ENCODE results near the gene RAI1. TPM values are rescaled to one million over a fixed set of nuclear protein-coding genes. Genes with fewer than 3 reads are reported as not detected.
"Not testable (repeated sequence)": the region's sequence is repeated elsewhere in the genome, so short reads cannot be mapped to it uniquely, and the experiment has no call there.

RAI1 gene
- total RNA-seq, 1 donor from 2014 or later, result 31.1 TPM

DNA sequence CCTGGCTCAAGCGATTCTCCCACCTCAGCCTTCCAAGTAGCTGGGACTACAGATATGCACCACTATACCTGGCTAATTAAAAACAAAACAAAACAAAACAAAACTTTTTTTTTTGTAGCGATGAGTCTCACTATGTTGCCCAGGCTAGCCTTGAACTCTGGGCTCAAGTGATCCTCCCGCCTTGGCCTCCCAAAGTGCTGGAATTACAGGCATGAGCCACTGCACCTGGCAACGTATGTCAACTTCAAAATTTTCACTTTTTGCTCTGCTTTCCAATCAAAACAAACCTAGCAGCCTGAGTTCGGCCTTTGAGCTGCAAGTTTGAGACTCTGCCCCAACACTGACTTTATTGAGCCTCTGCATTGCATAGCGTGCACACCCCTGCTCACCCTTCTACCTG lies 4.5 kb upstream of the RAI1 start:
- Histone ChIP-seq H3K27ac (no peak overlapping the region), H3K4me1 (peaks cover 14% of the 10 kb centered on the region), H3K9me3 (no peaks in the 10 kb centered on the region), H3K4me3 (no peak overlapping the region), H3K36me3 (no peaks in the 10 kb centered on the region), H3K27me3 (ENCODE audit: low read depth) (no peaks in the 10 kb centered on the region)
- intact Hi-C loops (cut with DNase I), result no loop called here
- ATAC-seq (no peak), DNase-seq (no peak)
- TF ChIP-seq, protein P1, sequence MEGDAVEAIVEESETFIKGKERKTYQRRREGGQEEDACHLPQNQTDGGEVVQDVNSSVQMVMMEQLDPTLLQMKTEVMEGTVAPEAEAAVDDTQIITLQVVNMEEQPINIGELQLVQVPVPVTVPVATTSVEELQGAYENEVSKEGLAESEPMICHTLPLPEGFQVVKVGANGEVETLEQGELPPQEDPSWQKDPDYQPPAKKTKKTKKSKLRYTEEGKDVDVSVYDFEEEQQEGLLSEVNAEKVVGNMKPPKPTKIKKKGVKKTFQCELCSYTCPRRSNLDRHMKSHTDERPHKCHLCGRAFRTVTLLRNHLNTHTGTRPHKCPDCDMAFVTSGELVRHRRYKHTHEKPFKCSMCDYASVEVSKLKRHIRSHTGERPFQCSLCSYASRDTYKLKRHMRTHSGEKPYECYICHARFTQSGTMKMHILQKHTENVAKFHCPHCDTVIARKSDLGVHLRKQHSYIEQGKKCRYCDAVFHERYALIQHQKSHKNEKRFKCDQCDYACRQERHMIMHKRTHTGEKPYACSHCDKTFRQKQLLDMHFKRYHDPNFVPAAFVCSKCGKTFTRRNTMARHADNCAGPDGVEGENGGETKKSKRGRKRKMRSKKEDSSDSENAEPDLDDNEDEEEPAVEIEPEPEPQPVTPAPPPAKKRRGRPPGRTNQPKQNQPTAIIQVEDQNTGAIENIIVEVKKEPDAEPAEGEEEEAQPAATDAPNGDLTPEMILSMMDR (IDR thresholded peaks at IDR 0.05), result no peak

DNA sequence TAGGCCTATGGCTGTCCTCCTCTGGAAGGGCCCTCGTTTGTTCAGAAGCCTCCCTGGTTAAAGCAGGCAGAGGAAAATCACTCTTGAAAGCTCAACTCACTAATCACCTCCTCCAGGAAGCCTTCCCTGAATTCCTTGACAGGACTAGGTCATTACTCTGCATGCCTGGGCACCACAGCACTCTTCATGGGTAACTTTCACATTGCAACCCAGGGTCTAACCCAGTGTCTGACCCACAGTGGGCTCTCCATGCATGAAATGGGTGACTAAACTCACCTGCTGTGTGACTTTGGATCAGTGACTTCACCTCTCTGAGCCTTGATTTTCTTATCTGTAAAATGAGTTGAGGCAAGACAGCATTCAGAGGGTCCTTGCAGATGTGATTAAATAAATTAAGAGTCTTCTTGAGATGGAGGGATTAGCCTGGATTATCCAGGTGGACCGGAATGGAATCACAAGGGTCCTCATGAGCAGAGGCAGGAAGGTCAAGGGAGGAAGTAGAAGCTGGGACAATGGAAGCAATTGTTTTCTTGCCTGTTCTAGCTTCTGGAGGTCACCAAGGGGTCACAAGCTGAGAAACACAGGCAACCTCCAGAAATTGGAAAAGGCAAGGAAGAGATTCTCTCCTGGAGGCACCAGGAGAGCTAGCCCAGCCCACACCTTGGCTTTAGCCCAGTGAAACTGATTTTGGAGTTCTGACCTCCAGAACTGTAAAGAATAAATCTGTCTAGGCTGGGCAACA lies 3.8 kb upstream of the RAI1 start:
- ATAC-seq (no peak), DNase-seq (no peak)
- Histone ChIP-seq H3K4me3 (no peak overlapping the region), H3K36me3 (no peaks in the 10 kb centered on the region), H3K27ac (no peak overlapping the region), H3K4me1 (peaks cover 6% of the 10 kb centered on the region), H3K9me3 (no peaks in the 10 kb centered on the region), H3K27me3 (ENCODE audit: low read depth) (no peaks in the 10 kb centered on the region)
- TF ChIP-seq, protein P1 (IDR thresholded peaks at IDR 0.05), result no peak
- intact Hi-C loops (cut with DNase I), result no loop called here

DNA sequence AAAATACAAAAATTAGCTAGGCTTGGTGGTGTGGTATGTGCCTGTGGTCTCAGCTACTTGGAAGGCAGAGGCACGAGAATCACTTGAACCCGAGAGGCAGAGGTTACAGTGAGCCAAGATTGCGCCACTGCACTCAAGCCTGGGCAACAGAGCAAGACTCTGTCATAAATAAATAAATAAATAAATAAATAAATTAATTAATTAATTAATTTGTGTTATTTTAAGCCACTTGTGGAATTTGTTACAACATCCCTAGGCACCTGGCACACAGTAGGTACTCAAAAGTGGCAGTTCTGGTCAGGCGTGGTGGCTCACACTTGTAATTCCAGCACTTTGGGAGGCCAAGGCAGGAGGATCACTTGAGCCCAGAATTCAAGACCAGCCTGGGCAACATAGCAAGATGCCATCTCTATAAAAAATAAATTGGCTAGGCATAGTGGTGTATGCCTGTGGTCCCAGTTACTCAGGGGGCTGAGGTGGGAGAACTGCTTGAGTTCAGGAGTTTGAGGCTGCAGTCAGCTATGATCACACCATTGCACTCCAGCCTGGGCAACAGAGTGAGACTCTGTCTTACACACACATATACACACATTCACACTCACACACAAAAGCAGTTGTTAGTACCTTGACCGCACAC lies 3.1 kb upstream of the RAI1 start:
- H3K4me1 ChIP-seq; H3K27me3 ChIP-seq (ENCODE audit: low read depth); H3K4me3 ChIP-seq; H3K9me3 ChIP-seq; H3K36me3 ChIP-seq; H3K27ac ChIP-seq; DNase-seq; intact Hi-C loops (cut with DNase I); ATAC-seq: not testable (repeated sequence)

DNA sequence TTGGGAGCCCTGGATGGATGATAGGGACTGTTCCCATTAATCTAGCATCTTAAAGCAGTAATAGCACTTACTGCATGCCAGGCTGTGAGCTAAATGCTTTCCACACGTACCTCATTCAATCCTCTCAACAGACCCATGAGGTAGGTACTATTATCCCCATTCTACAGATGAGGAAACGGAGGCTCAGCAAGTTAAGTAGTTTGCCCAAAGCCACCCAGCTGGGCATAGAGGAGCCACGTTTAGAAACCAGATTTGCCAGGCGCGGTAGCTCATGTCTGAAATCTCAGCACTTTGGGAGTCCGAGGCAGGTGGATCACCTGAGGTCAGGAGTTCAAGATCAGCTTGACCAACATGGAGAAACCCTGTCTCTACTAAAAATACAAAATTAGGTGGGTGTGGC lies 2.0 kb upstream of the RAI1 start:
- H3K4me1 ChIP-seq, result peaks cover 12% of the 10 kb centered on the region
- H3K9me3 ChIP-seq, result no peaks in the 10 kb centered on the region
- H3K4me3 ChIP-seq, result no peak overlapping the region
- ATAC-seq (no peak), DNase-seq (no peak)
- H3K36me3 ChIP-seq, result no peaks in the 10 kb centered on the region
- intact Hi-C loops (cut with DNase I), result no loop called here
- H3K27ac ChIP-seq, result no peak overlapping the region
- no peaks in the 10 kb centered on the region for H3K27me3 ChIP-seq (ENCODE audit: low read depth)
- TF ChIP-seq, protein P1 (IDR thresholded peaks at IDR 0.05), result no peak

DNA sequence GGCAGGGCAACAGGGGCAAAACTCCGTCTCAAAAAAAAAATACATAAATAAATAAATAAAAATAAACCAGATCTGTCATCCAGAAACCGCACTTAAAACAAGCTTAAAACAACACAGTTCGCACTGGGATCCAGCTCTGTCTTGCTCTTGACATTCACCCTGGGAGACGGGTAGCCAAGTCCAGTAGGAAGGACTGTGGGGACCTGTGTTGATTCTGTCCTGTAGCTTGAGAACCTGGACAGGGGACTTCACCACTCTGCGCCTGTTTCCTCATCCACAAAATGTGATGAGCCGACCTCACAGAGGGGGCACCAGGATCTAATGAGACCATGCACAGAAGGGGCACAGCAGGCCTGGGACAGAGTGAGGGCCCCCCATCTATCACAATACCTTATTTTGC lies 1.5 kb upstream of the RAI1 start:
- DNase-seq (no peak), ATAC-seq (no peak)
- no peak overlapping the region for H3K27ac ChIP-seq
- peaks cover 17% of the 10 kb centered on the region for H3K4me1 ChIP-seq
- intact Hi-C loops (cut with DNase I), result loop anchor here (10.0 kb wide), 1 partner anchor 355 kb away; the partner anchor contains the start of genes ATPAF2 and GID4
- no peak overlapping the region for H3K4me3 ChIP-seq
- TF ChIP-seq, protein P1 (IDR thresholded peaks at IDR 0.05), result no peak
- H3K9me3 ChIP-seq, result no peaks in the 10 kb centered on the region
- H3K36me3 ChIP-seq, result no peaks in the 10 kb centered on the region
- no peaks in the 10 kb centered on the region for H3K27me3 ChIP-seq (ENCODE audit: low read depth)
